WERI-Rb-1 (cell line): ENCODE data around the gene ANKRD12.
"Not testable (repeated sequence)": the region's sequence is repeated elsewhere in the genome, so short reads cannot be mapped to it uniquely, and the experiment has no call there.

Experiments
- DNase-seq: peaks from one replicate; pipeline ENCODE4 v3.0.0-alpha.2; 2020
- H3K27ac ChIP-seq: fragments of 250-450 bp; sonication (Bioruptor Pico); 2 replicates; pipeline ENCODE4 v1.5.1; 2020; ENCODE audit warnings: mild to moderate bottlenecking, moderate library complexity
- H3K27me3 ChIP-seq: fragments of 250-450 bp; sonication (Bioruptor Pico); 2 replicates; pipeline ENCODE4 v1.5.1; 2021; ENCODE audit warnings: mild to moderate bottlenecking, low read depth, moderate library complexity; ENCODE audit not compliant: insufficient read depth, severe bottlenecking
- H3K36me3 ChIP-seq: fragments of 250-450 bp; sonication (Bioruptor Pico); 2 replicates; pipeline ENCODE4 v1.5.1; 2020; ENCODE audit warnings: mild to moderate bottlenecking, moderate library complexity
- H3K4me3 ChIP-seq: 2 replicates; pipeline ENCODE4 v1.5.1; 2011; ENCODE audit warnings: low read depth, mild to moderate bottlenecking, control low read depth, low read length
- H3K9me3 ChIP-seq: fragments of 250-450 bp; sonication (Bioruptor Pico); 2 replicates; pipeline ENCODE4 v1.5.1; 2021; ENCODE audit warnings: mild to moderate bottlenecking, moderate library complexity; ENCODE audit not compliant: severe bottlenecking
- TF ChIP-seq, protein P1 (sequence below): IDR thresholded peaks from 2 replicates; pipeline ENCODE4 v1.5.1; 2011; ENCODE audit warnings: low read depth, mild to moderate bottlenecking, control low read depth, inconsistent platforms, low read length

ANKRD12 gene

DNA sequence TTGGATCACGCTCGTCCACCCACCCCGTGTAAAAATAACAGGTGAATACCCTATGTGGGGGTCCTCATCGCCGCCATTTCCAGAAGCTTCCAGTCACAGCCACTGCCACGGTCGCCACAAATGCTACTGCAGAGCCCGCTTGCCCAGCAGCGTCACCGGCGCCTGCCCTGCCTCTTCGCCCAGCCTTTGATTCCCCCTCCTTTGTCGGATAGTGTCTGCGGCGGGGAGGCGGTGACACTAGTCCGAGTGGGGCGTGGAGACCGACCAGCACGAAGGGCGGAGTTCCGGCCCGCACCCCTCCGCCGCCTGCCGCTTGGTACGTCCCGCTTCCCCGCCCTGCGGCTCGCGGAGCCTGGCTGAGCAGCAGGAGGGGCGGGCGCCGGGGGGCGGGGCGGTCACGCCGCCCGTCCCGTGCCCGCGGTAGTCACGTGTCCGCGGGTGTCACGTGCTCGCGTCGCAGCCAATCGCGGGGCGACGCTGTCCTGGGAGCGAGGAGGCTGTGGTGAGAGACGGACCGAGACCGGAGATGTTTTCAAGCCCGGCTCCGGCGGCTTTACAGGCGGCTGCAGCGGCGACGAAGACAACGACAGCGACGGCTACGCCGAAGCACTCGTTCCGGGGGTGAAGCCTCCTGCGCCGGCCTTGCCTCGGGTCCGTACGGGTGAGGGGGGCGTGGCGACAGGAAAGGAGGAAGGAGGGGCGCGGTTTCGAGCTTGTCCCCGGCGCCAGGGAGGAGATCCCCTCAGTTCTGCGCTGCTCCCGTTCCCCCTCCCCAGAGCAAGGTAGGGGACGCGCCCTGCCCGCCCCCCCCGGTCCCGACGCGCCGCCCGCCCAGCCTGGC is at the start of gene ANKRD12:
Gene ANKRD12, plus strand, starts transcription at position 467 of the 841 bp plus-strand sequence. CDS start 45,652 bp downstream, outside the sequence.
- peak within 1 kb of the TSS; percentile 97 for H3K27ac ChIP-seq
- no peaks in the 10 kb centered on the region for H3K9me3 ChIP-seq
- H3K4me3 ChIP-seq: peak within 1 kb of the TSS; percentile 100
- DNase-seq: peak; percentile 98
- TF ChIP-seq, protein P1, sequence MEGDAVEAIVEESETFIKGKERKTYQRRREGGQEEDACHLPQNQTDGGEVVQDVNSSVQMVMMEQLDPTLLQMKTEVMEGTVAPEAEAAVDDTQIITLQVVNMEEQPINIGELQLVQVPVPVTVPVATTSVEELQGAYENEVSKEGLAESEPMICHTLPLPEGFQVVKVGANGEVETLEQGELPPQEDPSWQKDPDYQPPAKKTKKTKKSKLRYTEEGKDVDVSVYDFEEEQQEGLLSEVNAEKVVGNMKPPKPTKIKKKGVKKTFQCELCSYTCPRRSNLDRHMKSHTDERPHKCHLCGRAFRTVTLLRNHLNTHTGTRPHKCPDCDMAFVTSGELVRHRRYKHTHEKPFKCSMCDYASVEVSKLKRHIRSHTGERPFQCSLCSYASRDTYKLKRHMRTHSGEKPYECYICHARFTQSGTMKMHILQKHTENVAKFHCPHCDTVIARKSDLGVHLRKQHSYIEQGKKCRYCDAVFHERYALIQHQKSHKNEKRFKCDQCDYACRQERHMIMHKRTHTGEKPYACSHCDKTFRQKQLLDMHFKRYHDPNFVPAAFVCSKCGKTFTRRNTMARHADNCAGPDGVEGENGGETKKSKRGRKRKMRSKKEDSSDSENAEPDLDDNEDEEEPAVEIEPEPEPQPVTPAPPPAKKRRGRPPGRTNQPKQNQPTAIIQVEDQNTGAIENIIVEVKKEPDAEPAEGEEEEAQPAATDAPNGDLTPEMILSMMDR: no peak
- H3K36me3 ChIP-seq: peaks cover 23% of the 10 kb centered on the region
- H3K27me3 ChIP-seq: no peaks in the 10 kb centered on the region

DNA sequence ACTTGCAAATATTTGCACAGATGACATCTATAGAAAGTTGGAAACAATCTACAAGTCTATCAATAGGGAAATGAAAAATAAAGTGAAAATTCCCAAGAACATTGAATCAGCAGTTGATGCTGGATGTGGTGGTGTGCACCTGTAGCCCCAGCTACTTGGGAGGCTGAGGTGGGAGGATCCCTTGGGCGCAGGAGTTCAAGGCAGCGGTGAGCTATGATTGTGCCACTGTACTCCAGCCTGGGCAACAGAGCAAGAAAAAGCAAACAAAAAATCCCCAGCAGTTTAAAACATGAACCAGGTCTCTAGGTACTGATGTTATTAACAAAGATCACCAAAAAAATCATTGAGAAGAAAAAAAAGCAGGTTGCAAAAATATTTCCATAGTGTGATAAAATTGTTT is 49.4 kb upstream of the ANKRD12 start:
- no peak for DNase-seq
- no peaks in the 10 kb centered on the region for H3K36me3 ChIP-seq
- no peaks in the 10 kb centered on the region for H3K27me3 ChIP-seq
- H3K4me3 ChIP-seq: no peak overlapping the region
- TF ChIP-seq, protein P1: no peak
- no peak overlapping the region for H3K27ac ChIP-seq
- no peaks in the 10 kb centered on the region for H3K9me3 ChIP-seq

DNA sequence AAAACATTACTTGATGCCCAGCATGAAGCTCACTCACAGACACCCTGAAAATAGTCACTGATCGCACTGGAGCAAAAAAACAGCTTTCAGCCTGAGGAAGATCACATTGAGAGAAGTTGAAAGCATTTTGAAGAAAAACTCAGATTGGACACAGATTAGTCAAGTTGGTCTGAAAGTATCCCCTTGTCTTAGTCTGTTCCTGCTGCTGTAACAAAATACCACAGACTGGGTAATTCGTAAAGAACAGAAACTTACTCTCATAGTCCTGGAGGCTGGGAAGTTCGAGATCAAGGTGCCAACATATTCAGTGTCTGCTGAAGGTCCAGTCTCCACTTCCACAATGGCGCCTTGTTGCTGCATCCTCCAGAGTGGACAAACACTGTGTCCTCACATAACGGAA is 48.3 kb upstream of the ANKRD12 start:
- Histone ChIP-seq H3K4me3 (no peak overlapping the region), H3K9me3 (peaks cover 2% of the 10 kb centered on the region), H3K27ac (no peak overlapping the region), H3K27me3 (no peaks in the 10 kb centered on the region), H3K36me3 (no peaks in the 10 kb centered on the region)
- TF ChIP-seq, protein P1: no peak
- DNase-seq: no peak

DNA sequence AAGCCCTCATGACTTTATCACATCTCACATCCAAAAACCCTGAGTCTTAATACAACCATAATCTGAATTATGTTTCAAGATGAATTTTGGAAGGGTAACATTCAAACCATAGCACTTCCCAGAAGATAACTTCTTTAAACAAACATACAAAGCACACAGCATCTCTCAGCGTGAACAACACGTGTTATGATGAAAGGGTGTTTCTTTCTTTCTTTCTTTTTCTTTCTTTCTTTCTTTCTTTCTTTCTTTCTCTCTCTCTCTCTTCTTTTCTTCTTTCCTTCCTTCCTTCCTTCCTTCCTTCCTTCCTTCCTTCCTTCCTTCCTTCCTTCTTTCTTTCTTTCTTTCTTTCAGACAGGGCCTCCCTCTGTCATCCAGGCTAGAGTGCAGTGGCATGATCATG is 47.9 kb upstream of the ANKRD12 start:
- H3K4me3 ChIP-seq, DNase-seq, H3K27ac ChIP-seq, H3K9me3 ChIP-seq, H3K27me3 ChIP-seq, H3K36me3 ChIP-seq: not testable (repeated sequence)

DNA sequence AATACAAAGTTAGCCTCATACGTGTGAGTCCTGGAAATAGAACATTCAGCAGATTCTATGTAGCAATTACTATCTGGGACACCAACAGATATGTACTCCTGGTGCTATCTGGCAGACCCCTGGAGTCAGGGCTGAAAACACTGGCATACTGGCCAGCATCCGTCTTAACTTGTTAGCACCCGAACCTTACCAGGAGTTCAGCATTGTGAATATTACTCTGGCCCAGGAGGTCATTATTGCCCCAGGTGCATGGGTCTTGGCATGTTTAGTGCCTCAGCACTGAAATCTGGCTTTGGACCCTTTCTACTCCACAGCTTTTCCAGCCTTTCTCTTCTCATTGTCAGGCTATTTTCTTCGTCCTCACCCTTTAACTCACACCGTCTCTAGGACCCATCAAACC is 46.0 kb upstream of the ANKRD12 start:
- Histone ChIP-seq H3K27ac (no peak overlapping the region), H3K4me3 (no peak overlapping the region)

DNA sequence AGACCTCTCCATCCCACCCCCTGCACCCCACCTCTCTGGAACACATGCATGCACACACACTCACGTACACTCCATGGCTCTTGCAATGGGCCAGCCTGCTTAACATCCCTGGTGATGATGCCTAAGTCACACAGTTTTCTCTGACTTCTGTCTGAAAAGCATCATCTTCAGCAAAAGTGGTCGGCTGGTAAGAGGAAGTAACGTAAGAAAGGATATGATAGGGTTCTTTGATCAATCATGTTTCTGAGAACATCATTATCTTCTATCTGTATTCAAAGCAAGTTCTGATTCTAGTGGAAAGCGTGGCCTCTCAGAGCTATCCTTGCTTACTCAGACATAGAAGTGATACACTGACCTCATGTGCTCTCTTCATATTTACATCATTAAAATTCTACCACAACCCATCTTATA is 45.5 kb upstream of the ANKRD12 start:
- no peaks in the 10 kb centered on the region for H3K36me3 ChIP-seq
- no peaks in the 10 kb centered on the region for H3K27me3 ChIP-seq
- peaks cover 2% of the 10 kb centered on the region for H3K9me3 ChIP-seq
- TF ChIP-seq, protein P1: no peak
- H3K27ac ChIP-seq: no peak overlapping the region
- no peak overlapping the region for H3K4me3 ChIP-seq
- no peak for DNase-seq

More for the DNA sequence above, 46.0 kb upstream of the ANKRD12 start:
- no peaks in the 10 kb centered on the region for H3K36me3 ChIP-seq
- H3K9me3 ChIP-seq: peaks cover 2% of the 10 kb centered on the region
- H3K27me3 ChIP-seq: no peaks in the 10 kb centered on the region
- TF ChIP-seq, protein P1: no peak
- no peak for DNase-seq
